NCI-H2196 treated with DMSO at 0.1 percent for 48 hours (cell line): Measurements from ENCODE around the gene DUSP8.

Experiments used
- DNase-seq: peaks from one replicate; lab custom pipeline; 2025; ENCODE audit not compliant: unreplicated experiment; lab: John Stamatoyannopoulos, UW

Gene DUSP8

GRCh38 chr11:1533342-1533725 is 38.7 kb downstream of the DUSP8 start:
- no peak for DNase-seq

- no peak for DNase-seq
Measured at GRCh38 chr11:1532606-1533341, 39.3 kb downstream of the DUSP8 start.

GRCh38 chr11:1532014-1532586 is 40.0 kb downstream of the DUSP8 start:
- DNase-seq, result no peak

- no peak for DNase-seq
Measured at GRCh38 chr11:1531449-1532013, 40.5 kb downstream of the DUSP8 start.

GRCh38 chr11:1530686-1531448 is 41.2 kb downstream of the DUSP8 start:
- no peak for DNase-seq

GRCh38 chr11:1529774-1530173 is 42.3 kb downstream of the DUSP8 start:
- no peak for DNase-seq

- DNase-seq, result no peak
Measured at GRCh38 chr11:1529286-1529685, 42.8 kb downstream of the DUSP8 start.

- DNase-seq, result no peak
Measured at GRCh38 chr11:1528710-1529109, 43.4 kb downstream of the DUSP8 start.

GRCh38 chr11:1526785-1527184 is 45.3 kb downstream of the DUSP8 start:
- DNase-seq, result no peak

GRCh38 chr11:1523779-1524178 is 48.3 kb downstream of the DUSP8 start:
- no peak for DNase-seq

GRCh38 chr11:1523077-1523476 is 49.0 kb downstream of the DUSP8 start:
- DNase-seq, result no peak

- DNase-seq, result no peak
Measured at GRCh38 chr11:1522081-1522424, 50.0 kb downstream of the DUSP8 start.

- DNase-seq, result no peak
Measured at GRCh38 chr11:1521382-1522080, 50.5 kb downstream of the DUSP8 start.

GRCh38 chr11:1520663-1521267 is 51.3 kb downstream of the DUSP8 start:
- no peak for DNase-seq

- DNase-seq, result no peak
Measured at GRCh38 chr11:1520209-1520662, 51.8 kb downstream of the DUSP8 start.

- DNase-seq, result no peak
Measured at GRCh38 chr11:1519028-1520010, 52.8 kb downstream of the DUSP8 start.

GRCh38 chr11:1518301-1518700 is 53.8 kb downstream of the DUSP8 start:
- no peak for DNase-seq

- no peak for DNase-seq
Measured at GRCh38 chr11:1517117-1518005, 54.7 kb downstream of the DUSP8 start.
